Fibroblast of the aortic adventitia (primary cell): ENCODE results near the gene PSORS1C1. TPM values are rescaled to one million over a fixed set of nuclear protein-coding genes. Genes with fewer than 3 reads are reported as not detected.

Source experiments
- DNase-seq: peaks from one replicate; pipeline ENCODE4 v3.0.0-alpha.2; 2010; ENCODE audit warnings: low read depth
- H3K4me3 ChIP-seq: 2 replicates; pipeline ENCODE4 v1.5.1; 2011; ENCODE audit warnings: low read depth, mild to moderate bottlenecking, control low read depth, low read length, moderate library complexity
- CTCF ChIP-seq: IDR thresholded peaks from 2 replicates; pipeline ENCODE4 v1.5.1; 2011; ENCODE audit warnings: mild to moderate bottlenecking, low read length, control low read depth, inconsistent platforms; ENCODE audit not compliant: insufficient read depth
- total RNA-seq: library from RNA; depleted of rRNA; stranded (reverse); fragments of >200 nt; gene quantifications from 2 replicates; pipeline ENCODE4 v1.2.3, GENCODE V29; 2012; ENCODE audit warnings: low replicate concordance

The PSORS1C1 gene
- total RNA-seq, 1 donor: 1.2 TPM

- no peak overlapping the region for H3K4me3 ChIP-seq
- DNase-seq: no peak
- TF ChIP-seq CTCF: no peak
These were observed 56.5 kb downstream of the PSORS1C1 start for GRCh38 chr6:31170987-31171671.

GRCh38 chr6:31171931-31172905, 57.6 kb downstream of the PSORS1C1 start:
- no peak overlapping the region for H3K4me3 ChIP-seq
- DNase-seq: no peak
- no peak for TF ChIP-seq CTCF

DNA sequence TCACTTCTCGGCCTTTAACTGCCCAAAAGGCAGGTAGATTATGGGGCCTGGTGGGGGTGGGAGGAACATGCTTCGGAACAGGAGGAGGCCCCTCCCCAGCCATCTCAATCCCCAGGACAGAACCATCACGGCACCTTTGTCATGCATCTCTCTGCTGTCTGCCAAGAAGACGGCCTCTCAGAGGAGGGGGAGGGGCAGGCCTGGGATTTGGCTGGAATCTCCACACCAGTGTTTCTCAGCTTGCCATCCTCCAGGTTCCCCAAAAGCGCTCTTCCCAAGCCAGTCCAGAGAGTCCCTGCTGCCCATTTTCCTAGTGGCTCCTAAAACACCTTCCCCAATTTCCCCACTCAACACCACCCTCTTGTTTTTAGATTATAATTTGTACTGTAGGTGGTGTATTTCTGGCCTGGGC, 58.4 kb downstream of the PSORS1C1 start:
- H3K4me3 ChIP-seq: no peak overlapping the region
- TF ChIP-seq CTCF: no peak
- no peak for DNase-seq

- TF ChIP-seq CTCF: no peak
- no peak for DNase-seq
- H3K4me3 ChIP-seq: no peak overlapping the region
These were observed 58.8 kb downstream of the PSORS1C1 start for GRCh38 chr6:31173406-31173805.

DNA sequence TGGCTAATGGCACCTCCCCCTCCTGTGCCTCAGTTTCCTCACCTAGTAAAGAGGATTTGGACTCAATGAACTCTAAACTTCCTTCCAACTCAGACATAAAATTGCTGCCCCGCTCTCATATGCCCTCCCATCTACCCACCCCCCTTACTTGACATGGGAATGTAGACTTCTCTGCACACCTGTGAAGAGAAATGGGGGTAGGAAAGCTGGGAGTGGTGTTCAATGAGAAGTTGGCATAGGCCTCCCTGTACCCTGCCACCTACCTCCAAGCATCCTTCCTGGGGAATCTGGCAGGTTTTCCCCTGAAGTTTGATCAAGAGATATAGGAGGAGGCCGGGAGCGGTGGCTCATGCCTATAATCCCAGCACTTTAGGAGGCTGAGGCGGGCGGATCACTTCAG, 59.8 kb downstream of the PSORS1C1 start:
- no peak overlapping the region for H3K4me3 ChIP-seq
- no peak for DNase-seq
- no peak for TF ChIP-seq CTCF

DNA sequence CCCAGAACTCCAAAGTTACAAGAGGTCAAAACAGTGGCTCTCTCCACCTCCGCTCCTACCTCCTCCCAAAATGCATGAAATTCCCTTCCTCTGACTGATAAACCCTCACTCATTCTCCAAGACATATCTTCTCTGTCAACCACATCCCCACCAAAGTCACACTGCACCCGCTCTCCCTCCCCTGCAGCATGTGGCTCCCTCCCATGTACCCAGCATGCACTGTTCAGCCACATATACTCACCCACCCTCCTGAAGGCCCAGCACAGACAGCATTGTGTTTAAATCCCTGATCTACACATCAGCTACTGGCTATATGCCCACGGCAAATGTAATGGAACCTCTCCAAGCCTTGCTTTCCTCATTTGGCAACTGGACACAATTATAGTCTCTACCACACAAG, 61.4 kb downstream of the PSORS1C1 start:
- H3K4me3 ChIP-seq: no peak overlapping the region
- peak; percentile 63 for DNase-seq
- TF ChIP-seq CTCF: no peak
